ENCODE results near the gene PLOD1.
"Not testable (repeated sequence)": the region's sequence is repeated elsewhere in the genome, so short reads cannot be mapped to it uniquely, and the experiment has no call there.

The PLOD1 gene

GRCh38 chr1:11939794-11940193, 5.3 kb downstream of the PLOD1 start:
- DNase-seq (ENCODE audit: low read depth): not testable (repeated sequence)

- no peak for DNase-seq (ENCODE audit: low read depth)
Observed at GRCh38 chr1:11940260-11940921, 5.9 kb downstream of the PLOD1 start.

- no peak for DNase-seq (ENCODE audit: low read depth)
Observed at GRCh38 chr1:11942280-11942679, 7.8 kb downstream of the PLOD1 start.

GRCh38 chr1:11943619-11944018, 9.1 kb downstream of the PLOD1 start:
- no peak for DNase-seq (ENCODE audit: low read depth)

GRCh38 chr1:11944358-11944931, 9.9 kb downstream of the PLOD1 start:
- DNase-seq (ENCODE audit: low read depth): no peak

- DNase-seq (ENCODE audit: low read depth): no peak
Observed at GRCh38 chr1:11946647-11947046, 12.1 kb downstream of the PLOD1 start.

- no peak for DNase-seq (ENCODE audit: low read depth)
Observed at GRCh38 chr1:11948822-11949458, 14.4 kb downstream of the PLOD1 start.

- no peak for DNase-seq (ENCODE audit: low read depth)
Observed at GRCh38 chr1:11951901-11952300, 17.4 kb downstream of the PLOD1 start.

GRCh38 chr1:11952455-11953109, 18.1 kb downstream of the PLOD1 start:
- DNase-seq (ENCODE audit: low read depth): no peak

GRCh38 chr1:11955221-11955620, 20.7 kb downstream of the PLOD1 start:
- no peak for DNase-seq (ENCODE audit: low read depth)

GRCh38 chr1:11957398-11957797, 22.9 kb downstream of the PLOD1 start:
- no peak for DNase-seq (ENCODE audit: low read depth)

GRCh38 chr1:11957897-11958296, 23.4 kb downstream of the PLOD1 start:
- no peak for DNase-seq (ENCODE audit: low read depth)

GRCh38 chr1:11960276-11960675, 25.8 kb downstream of the PLOD1 start:
- no peak for DNase-seq (ENCODE audit: low read depth)

GRCh38 chr1:11960715-11961114, 26.2 kb downstream of the PLOD1 start:
- DNase-seq (ENCODE audit: low read depth): no peak

GRCh38 chr1:11961230-11961629, 26.7 kb downstream of the PLOD1 start:
- DNase-seq (ENCODE audit: low read depth): no peak

GRCh38 chr1:11963622-11964021, 29.1 kb downstream of the PLOD1 start:
- DNase-seq (ENCODE audit: low read depth): no peak

- DNase-seq (ENCODE audit: low read depth): no peak
Observed at GRCh38 chr1:11964656-11965055, 30.1 kb downstream of the PLOD1 start.

GRCh38 chr1:11967028-11967547, 32.6 kb downstream of the PLOD1 start:
- no peak for DNase-seq (ENCODE audit: low read depth)

GRCh38 chr1:11970441-11971185, 36.1 kb downstream of the PLOD1 start:
- DNase-seq (ENCODE audit: low read depth): no peak

GRCh38 chr1:11977625-11978024, 43.1 kb downstream of the PLOD1 start:
- no peak for DNase-seq (ENCODE audit: low read depth)

- DNase-seq (ENCODE audit: low read depth): no peak
Observed at GRCh38 chr1:11978301-11978700, 43.8 kb downstream of the PLOD1 start.

All from stromal cell of bone marrow (primary cell).